Upper lobe of left lung (tissue), 4 donors: ENCODE measurements around the gene HK3.

Source experiments
- EP300 ChIP-seq, 4 donors: sonication (generic); formaldehyde crosslinking; IDR thresholded peaks; one replicate each; pipeline ENCODE4 v1.5.1; 2017; ENCODE audit warnings: antibody characterized with exemption in 4 of 4, control low read depth in 2 of 4
- POLR2A ChIP-seq, 4 donors: fragments of 450-650 bp; IDR thresholded peaks; one replicate each; pipeline ENCODE4 v1.5.1; 2016 to 2017; ENCODE audit warnings: antibody characterized with exemption in 4 of 4, mild to moderate bottlenecking in 2 of 4
- POLR2AphosphoS5 ChIP-seq, 2 donors: sonication (generic); formaldehyde crosslinking; IDR thresholded peaks; one replicate each; pipeline ENCODE4 v1.5.1; 2017; ENCODE audit warnings: antibody characterized with exemption in 2 of 2
- TF ChIP-seq, protein P1 (sequence below), 6 experiments: fragments of 450-650 bp in 4 of 6; fragments of 200-600 bp in 2 of 6; sonication (generic) in 2 of 6; IDR thresholded peaks; one replicate each; pipeline ENCODE4 v1.5.1; 2016 to 2019; ENCODE audit warnings: antibody characterized with exemption in 6 of 6

DNA sequence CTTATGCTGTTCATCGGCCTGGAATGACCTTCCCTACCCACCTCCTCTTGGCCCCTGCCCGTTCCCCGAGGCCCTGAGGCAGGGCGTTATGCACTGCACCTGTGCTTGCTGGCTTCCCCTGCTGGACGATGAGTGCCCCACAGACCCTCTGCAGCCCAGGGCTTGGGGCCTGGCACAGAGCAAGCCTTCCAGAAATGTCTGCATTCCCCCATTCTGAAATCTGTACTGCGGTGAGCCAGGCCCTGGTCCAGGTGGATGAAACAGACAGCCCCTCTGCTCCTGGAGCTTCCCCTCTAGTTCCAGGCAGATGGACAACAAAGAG, 53.8 kb downstream of the HK3 start:
- TF ChIP-seq, protein P1, sequence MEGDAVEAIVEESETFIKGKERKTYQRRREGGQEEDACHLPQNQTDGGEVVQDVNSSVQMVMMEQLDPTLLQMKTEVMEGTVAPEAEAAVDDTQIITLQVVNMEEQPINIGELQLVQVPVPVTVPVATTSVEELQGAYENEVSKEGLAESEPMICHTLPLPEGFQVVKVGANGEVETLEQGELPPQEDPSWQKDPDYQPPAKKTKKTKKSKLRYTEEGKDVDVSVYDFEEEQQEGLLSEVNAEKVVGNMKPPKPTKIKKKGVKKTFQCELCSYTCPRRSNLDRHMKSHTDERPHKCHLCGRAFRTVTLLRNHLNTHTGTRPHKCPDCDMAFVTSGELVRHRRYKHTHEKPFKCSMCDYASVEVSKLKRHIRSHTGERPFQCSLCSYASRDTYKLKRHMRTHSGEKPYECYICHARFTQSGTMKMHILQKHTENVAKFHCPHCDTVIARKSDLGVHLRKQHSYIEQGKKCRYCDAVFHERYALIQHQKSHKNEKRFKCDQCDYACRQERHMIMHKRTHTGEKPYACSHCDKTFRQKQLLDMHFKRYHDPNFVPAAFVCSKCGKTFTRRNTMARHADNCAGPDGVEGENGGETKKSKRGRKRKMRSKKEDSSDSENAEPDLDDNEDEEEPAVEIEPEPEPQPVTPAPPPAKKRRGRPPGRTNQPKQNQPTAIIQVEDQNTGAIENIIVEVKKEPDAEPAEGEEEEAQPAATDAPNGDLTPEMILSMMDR (IDR thresholded peaks at IDR 0.05): no peak
- TF ChIP-seq POLR2A (IDR thresholded peaks at IDR 0.05) (no peak), POLR2AphosphoS5 (IDR thresholded peaks at IDR 0.05) (no peak), EP300 (IDR thresholded peaks at IDR 0.05) (no peak)
